OCI-LY7 (cell line): ENCODE results near the gene CYP4F11.

Experiments used
- CTCF ChIP-seq: fragments of 200-600 bp; sonication (generic); conservative IDR thresholded peaks from 2 replicates; pipeline ENCODE4 v1.5.1; 2014; ENCODE audit warnings: mild to moderate bottlenecking, antibody characterized with exemption, low read length, moderate library complexity, mixed read lengths
- EZH2phosphoT487 ChIP-seq: fragments of 200-600 bp; sonication (generic); IDR thresholded peaks from 2 replicates; pipeline ENCODE4 v1.6.1; 2018; ENCODE audit warnings: low read depth, borderline replicate concordance, mild to moderate bottlenecking, mixed run types, antibody characterized with exemption, low read length, moderate library complexity, mixed read lengths

GRCh38 chr19:15954820-15955219, 20.5 kb upstream of the CYP4F11 start:
- TF ChIP-seq CTCF = no peak
- TF ChIP-seq EZH2phosphoT487 = no peak
